GM23248 (cell line): ENCODE results near the gene GTF2B. TPM values are rescaled to one million over a fixed set of nuclear protein-coding genes. Genes with fewer than 3 reads are reported as not detected.
A peak's percentile ranks its signal among the peaks of the same experiment; 100 is the strongest.
"Not testable (repeated sequence)": the region's sequence is repeated elsewhere in the genome, so short reads cannot be mapped to it uniquely, and the experiment has no call there.

Experiments
- DNase-seq: peaks from one replicate; pipeline ENCODE4 v3.0.0-alpha.2; 2015
- H2AFZ ChIP-seq: fragments of 200-600 bp; sonication (generic); 2 replicates; pipeline ENCODE4 v1.6.1; 2016; ENCODE audit warnings: antibody characterized with exemption
- H3F3A ChIP-seq: fragments of 200-600 bp; sonication (generic); 2 replicates; pipeline ENCODE4 v1.6.1; 2016; ENCODE audit warnings: mild to moderate bottlenecking, antibody characterized with exemption, mixed run types; ENCODE audit not compliant: insufficient read depth
- H3K27ac ChIP-seq: fragments of 200-600 bp; sonication (generic); 2 replicates; pipeline ENCODE4 v1.5.1; 2016; ENCODE audit warnings: mild to moderate bottlenecking
- H3K27me3 ChIP-seq: fragments of 200-600 bp; sonication (generic); replicated peaks from 2 replicates; pipeline ENCODE4 v1.6.1; 2016; ENCODE audit warnings: mild to moderate bottlenecking; ENCODE audit not compliant: insufficient read depth
- H3K36me3 ChIP-seq: fragments of 200-600 bp; sonication (generic); 2 replicates; pipeline ENCODE4 v1.6.1; 2016; ENCODE audit warnings: low read depth, mild to moderate bottlenecking
- H3K4me1 ChIP-seq: fragments of 200-600 bp; sonication (generic); 2 replicates; pipeline ENCODE4 v1.6.1; 2016; ENCODE audit warnings: mild to moderate bottlenecking; ENCODE audit not compliant: insufficient read depth
- H3K4me2 ChIP-seq: fragments of 200-600 bp; sonication (generic); one replicate; pipeline ENCODE4 v1.6.1; 2016; ENCODE audit warnings: mild to moderate bottlenecking; ENCODE audit not compliant: unreplicated experiment
- H3K4me3 ChIP-seq: fragments of 200-600 bp; sonication (generic); 2 replicates; pipeline ENCODE4 v1.5.1; 2016; ENCODE audit warnings: mild to moderate bottlenecking
- H3K79me2 ChIP-seq: fragments of 200-600 bp; sonication (generic); 2 replicates; pipeline ENCODE4 v1.6.1; 2016; ENCODE audit warnings: mild to moderate bottlenecking; ENCODE audit not compliant: insufficient read depth
- H3K9ac ChIP-seq: fragments of 200-600 bp; sonication (generic); 2 replicates; pipeline ENCODE4 v1.6.1; 2016; ENCODE audit warnings: mild to moderate bottlenecking
- H3K9me2 ChIP-seq: fragments of 200-600 bp; sonication (generic); 2 replicates; pipeline ENCODE4 v1.6.1; 2016; ENCODE audit warnings: mixed run types, mild to moderate bottlenecking, moderate library complexity; ENCODE audit not compliant: insufficient read depth
- H3K9me3 ChIP-seq: fragments of 200-600 bp; sonication (generic); one replicate; pipeline ENCODE4 v1.6.1; 2017; ENCODE audit warnings: low read depth
- H4K20me1 ChIP-seq: fragments of 200-600 bp; sonication (generic); 2 replicates; pipeline ENCODE4 v1.6.0; 2016; ENCODE audit not compliant: insufficient read depth
- EZH2 ChIP-seq: fragments of 200-600 bp; sonication (generic); IDR thresholded peaks from 2 replicates; pipeline ENCODE4 v1.6.1; 2018; ENCODE audit warnings: antibody characterized with exemption, mild to moderate bottlenecking; ENCODE audit not compliant: insufficient read depth, poor library complexity, severe bottlenecking
- EZH2phosphoT487 ChIP-seq: fragments of 200-600 bp; sonication (generic); IDR thresholded peaks from 2 replicates; pipeline ENCODE4 v1.6.1; 2018; ENCODE audit warnings: antibody characterized with exemption, moderate library complexity, mild to moderate bottlenecking, low read depth; ENCODE audit not compliant: insufficient read depth
- WGBS, 2 experiments: methylation state at CpG; one replicate each; pipeline ENCODE4 v1.1.6; 2015 to 2017; ENCODE audit warnings: low lambda C conversion rate in 2 of 2, low coverage in 1 of 2; ENCODE audit errors: missing lambda C conversion rate in 2 of 2; 5-methylcytosine and 5-hydroxymethylcytosine counted together
- in situ Hi-C: fragments of 300-500 bp; cut with MboI; formaldehyde crosslinking; loops from 2 replicates; pipeline ENCODE4 v1.15.0; 2020
- polyA plus RNA-seq: library from polyadenylated mRNA; unstranded; fragments of >200 nt; fragmentation: Nextera tagmentation; extraction: Ambion mirVana; gene quantifications from 2 replicates; pipeline ENCODE4 v1.2.1, GENCODE V29; 2016
- total RNA-seq: library from RNA; depleted of rRNA; stranded (reverse); fragments of >200 nt; shearing (Covaris generic); gene quantifications from 2 replicates; pipeline ENCODE4 v1.2.3, GENCODE V29; 2014

The GTF2B gene
- total and polyA plus RNA-seq, 2 experiments from 2014 or later = 28.9 to 35.2 TPM

- no peaks in the 10 kb centered on the region for H4K20me1 ChIP-seq
These were observed 44.3 kb upstream of the GTF2B start for GRCh38 chr1:88935522-88936222.

GRCh38 chr1:88930176-88930575, 38.8 kb upstream of the GTF2B start:
- H3K4me2 ChIP-seq, H3K9me2 ChIP-seq, H3K4me1 ChIP-seq, H3K9ac ChIP-seq, H3F3A ChIP-seq, H4K20me1 ChIP-seq, H3K9me3 ChIP-seq, H3K4me3 ChIP-seq, in situ Hi-C loops, DNase-seq, H3K27ac ChIP-seq, H2AFZ ChIP-seq, H3K79me2 ChIP-seq, H3K27me3 ChIP-seq: not testable (repeated sequence)
- 96 to 99% methylated on average over 7 of the region's 7 CpGs for WGBS, 2 experiments
- H3K36me3 ChIP-seq = peaks cover 23% of the 10 kb centered on the region; the same call in 1 of the 2 replicates

More at GRCh38 chr1:88935522-88936222, 44.3 kb upstream of the GTF2B start:
- H3K9ac ChIP-seq = no peak overlapping the region
- no peaks in the 10 kb centered on the region for H3K9me3 ChIP-seq
- H3K79me2 ChIP-seq = no peaks in the 10 kb centered on the region
- no peaks in the 10 kb centered on the region for H3K4me1 ChIP-seq
- no peaks in the 10 kb centered on the region for H3K27me3 ChIP-seq
- peaks cover 32% of the 10 kb centered on the region for H3K36me3 ChIP-seq
- H3K4me3 ChIP-seq = no peak overlapping the region
- in situ Hi-C loops = no loop called here
- no peak for TF ChIP-seq EZH2
- TF ChIP-seq EZH2phosphoT487 = no peak
- peak; percentile 54 for DNase-seq
- no peak overlapping the region for H3K4me2 ChIP-seq
- H2AFZ ChIP-seq = no peak overlapping the region
- no peak overlapping the region for H3K27ac ChIP-seq
- 54 to 60% methylated on average over 5 of the region's 5 CpGs for WGBS, 2 experiments
- H3F3A ChIP-seq = peaks cover 20% of the 10 kb centered on the region; the same call in 1 of the 2 replicates
- H3K9me2 ChIP-seq = no peaks in the 10 kb centered on the region

GRCh38 chr1:88923224-88923623, 31.9 kb upstream of the GTF2B start:
- H3K9me3 ChIP-seq = no peaks in the 10 kb centered on the region
- H3K36me3 ChIP-seq = no peaks in the 10 kb centered on the region
- H4K20me1 ChIP-seq = no peaks in the 10 kb centered on the region
- DNase-seq = no peak
- H2AFZ ChIP-seq = no peak overlapping the region
- no peak overlapping the region for H3K4me3 ChIP-seq
- H3K4me1 ChIP-seq = no peaks in the 10 kb centered on the region
- no peak overlapping the region for H3K27ac ChIP-seq
- H3F3A ChIP-seq = no peaks in the 10 kb centered on the region
- in situ Hi-C loops = no loop called here
- no peaks in the 10 kb centered on the region for H3K79me2 ChIP-seq
- TF ChIP-seq EZH2phosphoT487 = no peak
- TF ChIP-seq EZH2 = no peak
- 92 to 100% methylated on average over 2 of the region's 2 CpGs for WGBS, 2 experiments
- H3K9ac ChIP-seq = no peak overlapping the region
- no peaks in the 10 kb centered on the region for H3K27me3 ChIP-seq
- H3K9me2 ChIP-seq = no peaks in the 10 kb centered on the region
- no peak overlapping the region for H3K4me2 ChIP-seq

- Histone ChIP-seq H3K4me1 (no peaks in the 10 kb centered on the region), H3K36me3 (no peaks in the 10 kb centered on the region), H2AFZ (no peak overlapping the region), H3K4me3 (no peak overlapping the region), H3K9me2 (no peaks in the 10 kb centered on the region), H3K4me2 (no peak overlapping the region), H3K9ac (no peak overlapping the region), H4K20me1 (no peaks in the 10 kb centered on the region), H3K9me3 (no peaks in the 10 kb centered on the region), H3F3A (no peaks in the 10 kb centered on the region), H3K27ac (no peak overlapping the region), H3K79me2 (no peaks in the 10 kb centered on the region), H3K27me3 (no peaks in the 10 kb centered on the region)
- no peak for DNase-seq
- TF ChIP-seq EZH2phosphoT487 (no peak), EZH2 (no peak)
- 93 to 97% methylated on average over 3 of the region's 3 CpGs for WGBS, 2 experiments
- in situ Hi-C loops = no loop called here
These were observed 30.8 kb upstream of the GTF2B start for GRCh38 chr1:88922214-88922613.
